K562 (cell line): ENCODE data around the gene INVS. TPM values are rescaled to one million over a fixed set of nuclear protein-coding genes. Genes with fewer than 3 reads are reported as not detected.
"Not testable (repeated sequence)": the region's sequence is repeated elsewhere in the genome, so short reads cannot be mapped to it uniquely, and the experiment has no call there.

Experiments used
- ATAC-seq: fragments of 200-7000 bp; cut with Tn5 transposase; 3 replicates; pipeline ENCODE4 v1.9.1; 2020; ENCODE audit warnings: moderate library complexity
- BruUV-seq: library from RNA; stranded (reverse); fragments of 400-500 nt; replicated peaks from 2 replicates; lab custom pipeline; 2021; lab: Mats Ljungman, UMichigan
- CTCF ChIA-PET: fragments of 300-600 bp; formaldehyde crosslinking; extraction: SDS; loops from one replicate; lab custom pipeline; 2021; ENCODE audit warnings: low intra/inter-chr PET ratio; lab: Yijun Ruan, JAX
- POLR2A ChIA-PET: fragments of 300-600, 350-650 bp; sonication (Branson Sonifier 250); formaldehyde crosslinking; extraction: SDS; loops from one replicate; lab custom pipeline; 2021; ENCODE audit warnings: antibody characterized with exemption, inconsistent platforms; lab: Yijun Ruan, JAX
- DNase-seq, 4 experiments: peaks; one replicate each; pipeline versions ENCODE4 v3.0.0 to v3.0.0-alpha.2; 2011 to 2018; ENCODE audit warnings: low spot score in 3 of 4, mixed read lengths in 3 of 4; ENCODE audit errors: extremely low read depth in 1 of 4
- FAIRE-seq: peaks from 2 replicates; lab custom pipeline; 2011; peaks lifted over from hg19 to GRCh38; lab: Jason Lieb, UNC
- H2AFZ ChIP-seq: 2 replicates; pipeline ENCODE4 v1.6.0; 2011; ENCODE audit warnings: low read depth, low read length, control low read depth, inconsistent platforms
- H3K27ac ChIP-seq: fragments of 200-600 bp; 3 replicates; pipeline ENCODE4 v1.8.0; 2011; ENCODE audit warnings: low read depth, mild to moderate bottlenecking, control low read depth, inconsistent platforms, low read length, moderate library complexity, mixed read lengths; ENCODE audit errors: extremely low read depth
- H3K27me3 ChIP-seq, 2 experiments: fragments of 300-600 bp in 1 of 2; 2 replicates in 1 of 2; 3 replicates in 1 of 2; pipeline versions ENCODE4 v1.6.0 to v1.8.0; 2011; ENCODE audit warnings: inconsistent platforms in 2 of 2, low read length in 2 of 2, mild to moderate bottlenecking in 1 of 2, mixed read lengths in 1 of 2, moderate library complexity in 1 of 2; ENCODE audit not compliant: control insufficient read depth in 2 of 2, insufficient read depth in 2 of 2
- H3K36me3 ChIP-seq: fragments of 300-600 bp; 3 replicates; pipeline ENCODE4 v1.8.0; 2011; ENCODE audit warnings: mild to moderate bottlenecking, low read length, inconsistent platforms; ENCODE audit not compliant: control insufficient read depth, insufficient read depth
- H3K4me1 ChIP-seq, 2 experiments: fragments of 200-600 bp in 1 of 2; replicated peaks in 1 of 2; 2 replicates in 1 of 2; 3 replicates in 1 of 2; pipeline versions ENCODE4 v1.5.1 to v1.8.0; 2011; ENCODE audit warnings: inconsistent platforms in 2 of 2, low read length in 2 of 2, mild to moderate bottlenecking in 1 of 2, mixed read lengths in 1 of 2, moderate library complexity in 1 of 2; ENCODE audit not compliant: control insufficient read depth in 2 of 2, insufficient read depth in 2 of 2
- H3K4me2 ChIP-seq: 2 replicates; pipeline ENCODE4 v1.6.1; 2011; ENCODE audit warnings: low read length, control low read depth, inconsistent platforms, mixed read lengths; ENCODE audit not compliant: insufficient read depth
- H3K4me3 ChIP-seq: fragments of 200-600 bp; sonication (generic), shearing (Covaris generic); 2 replicates; pipeline ENCODE4 v1.5.1; 2016; ENCODE audit warnings: control low read depth, inconsistent platforms
- H3K79me2 ChIP-seq: fragments of 200-600 bp; 3 replicates; pipeline ENCODE4 v1.8.0; 2011; ENCODE audit warnings: low read length, inconsistent platforms; ENCODE audit not compliant: control insufficient read depth, insufficient read depth
- H3K9ac ChIP-seq, 2 experiments: 2 replicates each; pipeline versions ENCODE4 v1.6.0 to v1.6.1; 2011; ENCODE audit warnings: low read depth in 2 of 2, low read length in 2 of 2, control low read depth in 1 of 2, inconsistent platforms in 1 of 2, mild to moderate bottlenecking in 1 of 2, mixed read lengths in 1 of 2; ENCODE audit not compliant: insufficient read depth in 1 of 2
- H3K9me1 ChIP-seq: one replicate; pipeline ENCODE4 v1.6.0; 2011; ENCODE audit warnings: inconsistent platforms, mild to moderate bottlenecking, low read length, moderate library complexity; ENCODE audit not compliant: control insufficient read depth, insufficient read depth
- H3K9me3 ChIP-seq: replicated peaks from 2 replicates; pipeline ENCODE4 v1.5.1; 2011; ENCODE audit warnings: low read depth, low read length, inconsistent platforms; ENCODE audit not compliant: control insufficient read depth, insufficient read depth
- H4K20me1 ChIP-seq: replicated peaks from 2 replicates; pipeline ENCODE4 v1.6.1; 2011; ENCODE audit warnings: low read length, inconsistent platforms, mixed read lengths; ENCODE audit not compliant: control insufficient read depth, insufficient read depth
- C11orf30 ChIP-seq: fragments of 450-650 bp; IDR thresholded peaks from 2 replicates; pipeline ENCODE4 v1.6.1; 2016; ENCODE audit warnings: low read depth, mild to moderate bottlenecking
- CC2D1A ChIP-seq: fragments of 450-650 bp; IDR thresholded peaks from 2 replicates; pipeline ENCODE4 v1.6.1; 2017; ENCODE audit warnings: mild to moderate bottlenecking
- SMC3 ChIP-seq: conservative IDR thresholded peaks from 2 replicates; pipeline ENCODE4 v1.6.1; 2011; ENCODE audit warnings: low read depth, low read length, improper control_type of control experiment; ENCODE audit not compliant: insufficient read depth
- STAT5B ChIP-seq: fragments of 250-450 bp; sonication (Bioruptor Pico); IDR thresholded peaks from 2 replicates; pipeline ENCODE4 v1.8.0; 2021; ENCODE audit warnings: mild to moderate bottlenecking, inconsistent platforms
- SUPT5H ChIP-seq: fragments of 450-650 bp; IDR thresholded peaks from 2 replicates; pipeline ENCODE4 v1.6.1; 2016
- THRAP3 ChIP-seq: fragments of 450-650 bp; IDR thresholded peaks from 2 replicates; pipeline ENCODE4 v1.6.1; 2016; ENCODE audit warnings: mild to moderate bottlenecking, inconsistent platforms, borderline replicate concordance
- ZNF232 ChIP-seq: sonication (generic); formaldehyde crosslinking; IDR thresholded peaks from 2 replicates; pipeline ENCODE4 v1.8.0; 2022; ENCODE audit warnings: mild to moderate bottlenecking, missing genetic modification reagents
- ZNF316 ChIP-seq: fragments of 450-650 bp; IDR thresholded peaks from 2 replicates; pipeline ENCODE4 v1.6.1; 2016
- WGBS: fragments of 100-300 bp; shearing (Covaris generic); methylation state at CpG from one replicate; pipeline ENCODE4 v1.1.6; 2016; ENCODE audit warnings: low coverage, mixed read lengths; ENCODE audit not compliant: insufficient coverage; ENCODE audit errors: missing lambda C conversion rate; 5-methylcytosine and 5-hydroxymethylcytosine counted together
- in situ Hi-C: fragments of 300-500 bp; cut with MboI; formaldehyde crosslinking; loops from 4 replicates; pipeline ENCODE4 v1.15.0; 2018; ENCODE audit warnings: inconsistent platforms, mixed read lengths
- intact Hi-C: fragments of 100-400 bp; cut with micrococcal nuclease; formaldehyde crosslinking; loops from 2 replicates; pipeline ENCODE4 v1.14.2; 2022
- polyA plus RNA-seq, 8 experiments: library from polyadenylated mRNA; depleted of rRNA in 4 of 8; stranded (reverse) in 5 of 8; unstranded in 3 of 8; fragments of >200 nt; fragmentation: Nextera tagmentation in 2 of 8; fragmentation: Illumina TruSeq in 1 of 8; extraction: Ambion mirVana in 2 of 8; extraction: Trizol in 1 of 8; gene quantifications; 2 replicates each; pipeline versions ENCODE4 v1.2.1 to v1.2.3, GENCODE V29; 2011 to 2014; ENCODE audit warnings: inconsistent platforms in 1 of 8, missing spikeins in 1 of 8
- total RNA-seq, 7 experiments: library from RNA; depleted of rRNA in 6 of 7; stranded (reverse); fragments of >200 nt in 6 of 7; fragmentation: Illumina TruSeq in 2 of 7; extraction: Trizol in 2 of 7; gene quantifications; 2 replicates each; pipeline versions ENCODE4 v1.2.1 to v1.2.3, GENCODE V29; 2011 to 2021; ENCODE audit warnings: low replicate concordance in 1 of 7
- TF ChIP-seq, protein P1 (sequence below): fragments of 200-800 bp; sonication (Bioruptor generic); IDR thresholded peaks from 2 replicates; pipeline ENCODE4 v1.6.1; 2016; ENCODE audit warnings: missing genetic modification characterization, missing compliant biosample characterization

INVS gene
- total and polyA plus RNA-seq, 9 of the 15 experiments (the other 6 are each of a cell fraction or from before 2014, with no cell fraction given): 0.77 to 18.5 (median 10.0) TPM

DNA sequence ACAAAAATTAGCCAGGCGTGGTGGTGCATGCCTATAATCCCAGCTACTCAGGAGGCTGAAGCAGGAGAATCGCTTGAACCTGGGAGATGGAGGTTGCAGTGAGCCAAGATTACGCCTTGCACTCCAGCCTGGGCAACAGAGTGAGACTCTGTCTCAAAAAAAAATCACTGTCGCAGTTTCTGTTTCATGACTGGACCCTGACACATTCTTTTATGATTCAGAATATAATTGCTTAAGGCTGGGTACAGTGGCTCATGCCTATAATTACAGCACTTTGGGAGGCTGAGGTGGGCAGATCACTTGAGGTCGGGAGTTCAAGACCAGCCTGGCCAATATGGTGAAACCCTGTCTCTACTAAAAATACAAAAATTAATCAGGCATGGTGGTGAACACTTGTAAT lies 239.7 kb downstream of the INVS start:
- in situ Hi-C loops: loop anchor here (25.0 kb wide), 1 partner anchor 249 kb away; the partner anchor contains the start of gene CAVIN4
- H3K9ac ChIP-seq, intact Hi-C loops, H3K9me3 ChIP-seq, BruUV-seq, H3K9me1 ChIP-seq, CTCF ChIA-PET, DNase-seq, H2AFZ ChIP-seq, ATAC-seq, H4K20me1 ChIP-seq, H3K27me3 ChIP-seq, H3K4me3 ChIP-seq, H3K4me2 ChIP-seq, H3K4me1 ChIP-seq, H3K27ac ChIP-seq, FAIRE-seq: not testable (repeated sequence)
- Histone ChIP-seq H3K36me3 (peaks cover 81% of the 10 kb centered on the region), H3K79me2 (peaks cover 75% of the 10 kb centered on the region)
- TF ChIP-seq SUPT5H: 0 out of 2 replicates have a peak, but pooled peaks have one; percentile 18
- POLR2A ChIA-PET: interaction anchor here (1.2 to 2.0 kb wide), 4 partner anchors 9 to 57 kb away, joined by 3 to 14 read pairs (median 5); partner anchors contain the start of gene TEX10
- WGBS: 93% methylated on average over 4 of the region's 5 CpGs

DNA sequence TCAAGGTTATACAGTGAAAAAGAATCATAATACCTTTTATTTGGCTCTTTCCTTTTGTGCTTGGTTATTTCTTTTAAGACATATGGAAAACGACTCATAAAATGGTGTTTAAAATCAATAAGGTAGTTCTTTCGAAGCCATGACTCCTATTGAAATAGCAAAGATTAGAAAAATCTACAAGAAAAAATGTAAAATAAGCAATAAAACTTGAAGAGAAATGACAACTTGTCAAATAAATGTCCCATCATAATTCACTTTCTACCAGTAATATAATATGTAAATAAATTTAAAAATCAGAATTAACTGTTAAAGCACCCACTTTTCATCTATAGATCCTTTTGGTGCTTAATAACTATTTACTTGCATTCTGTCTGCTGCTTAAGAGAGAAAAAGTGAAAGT lies 241.2 kb downstream of the INVS start:
- no peak for DNase-seq
- Histone ChIP-seq H3K9ac (no peak overlapping the region), H2AFZ (no peak overlapping the region), H3K4me3 (no peak overlapping the region), H3K4me2 (no peak overlapping the region), H3K9me1 (no peaks in the 10 kb centered on the region), H3K79me2 (peaks cover 79% of the 10 kb centered on the region), H3K27ac (no peak overlapping the region), H3K4me1 (no peaks in the 10 kb centered on the region), H3K9me3 (no peaks in the 10 kb centered on the region), H4K20me1 (no peaks in the 10 kb centered on the region), H3K27me3 (no peaks in the 10 kb centered on the region), H3K36me3 (peaks cover 87% of the 10 kb centered on the region)
- CTCF ChIA-PET: no interaction called here
- FAIRE-seq: no peak
- intact Hi-C loops: no loop called here
- in situ Hi-C loops: loop anchor here (5.0 to 25.0 kb wide), 2 partner anchors 87 to 247 kb away; partner anchors contain the start of genes CAVIN4 and MSANTD3
- no peak for ATAC-seq
- TF ChIP-seq STAT5B (no peak), SMC3 (no peak), ZNF316 (peak; percentile 69), C11orf30 (peak; percentile 63; the same call in 1 of the 2 replicates), CC2D1A (no peak), ZNF232 (no peak), THRAP3 (no peak)
- TF ChIP-seq, protein P1, sequence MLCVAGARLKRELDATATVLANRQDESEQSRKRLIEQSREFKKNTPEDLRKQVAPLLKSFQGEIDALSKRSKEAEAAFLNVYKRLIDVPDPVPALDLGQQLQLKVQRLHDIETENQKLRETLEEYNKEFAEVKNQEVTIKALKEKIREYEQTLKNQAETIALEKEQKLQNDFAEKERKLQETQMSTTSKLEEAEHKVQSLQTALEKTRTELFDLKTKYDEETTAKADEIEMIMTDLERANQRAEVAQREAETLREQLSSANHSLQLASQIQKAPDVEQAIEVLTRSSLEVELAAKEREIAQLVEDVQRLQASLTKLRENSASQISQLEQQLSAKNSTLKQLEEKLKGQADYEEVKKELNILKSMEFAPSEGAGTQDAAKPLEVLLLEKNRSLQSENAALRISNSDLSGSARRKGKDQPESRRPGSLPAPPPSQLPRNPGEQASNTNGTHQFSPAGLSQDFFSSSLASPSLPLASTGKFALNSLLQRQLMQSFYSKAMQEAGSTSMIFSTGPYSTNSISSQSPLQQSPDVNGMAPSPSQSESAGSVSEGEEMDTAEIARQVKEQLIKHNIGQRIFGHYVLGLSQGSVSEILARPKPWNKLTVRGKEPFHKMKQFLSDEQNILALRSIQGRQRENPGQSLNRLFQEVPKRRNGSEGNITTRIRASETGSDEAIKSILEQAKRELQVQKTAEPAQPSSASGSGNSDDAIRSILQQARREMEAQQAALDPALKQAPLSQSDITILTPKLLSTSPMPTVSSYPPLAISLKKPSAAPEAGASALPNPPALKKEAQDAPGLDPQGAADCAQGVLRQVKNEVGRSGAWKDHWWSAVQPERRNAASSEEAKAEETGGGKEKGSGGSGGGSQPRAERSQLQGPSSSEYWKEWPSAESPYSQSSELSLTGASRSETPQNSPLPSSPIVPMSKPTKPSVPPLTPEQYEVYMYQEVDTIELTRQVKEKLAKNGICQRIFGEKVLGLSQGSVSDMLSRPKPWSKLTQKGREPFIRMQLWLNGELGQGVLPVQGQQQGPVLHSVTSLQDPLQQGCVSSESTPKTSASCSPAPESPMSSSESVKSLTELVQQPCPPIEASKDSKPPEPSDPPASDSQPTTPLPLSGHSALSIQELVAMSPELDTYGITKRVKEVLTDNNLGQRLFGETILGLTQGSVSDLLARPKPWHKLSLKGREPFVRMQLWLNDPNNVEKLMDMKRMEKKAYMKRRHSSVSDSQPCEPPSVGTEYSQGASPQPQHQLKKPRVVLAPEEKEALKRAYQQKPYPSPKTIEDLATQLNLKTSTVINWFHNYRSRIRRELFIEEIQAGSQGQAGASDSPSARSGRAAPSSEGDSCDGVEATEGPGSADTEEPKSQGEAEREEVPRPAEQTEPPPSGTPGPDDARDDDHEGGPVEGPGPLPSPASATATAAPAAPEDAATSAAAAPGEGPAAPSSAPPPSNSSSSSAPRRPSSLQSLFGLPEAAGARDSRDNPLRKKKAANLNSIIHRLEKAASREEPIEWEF (CRISPR knock-in tag): no peak
- no TSS peak for BruUV-seq
- WGBS: 91% methylated on average over 2 of the region's 2 CpGs
- POLR2A ChIA-PET: interaction anchor here (1.5 kb wide), 1 partner anchor 16 kb away, joined by 7 read pairs; no protein-coding TSS in a partner anchor
